Upper lobe of left lung (tissue), 4 donors: ENCODE measurements around the gene TROAP.
"Not testable (repeated sequence)": the region's sequence is repeated elsewhere in the genome, so short reads cannot be mapped to it uniquely, and the experiment has no call there.

Experiments
- EP300 ChIP-seq, 4 donors: sonication (generic); formaldehyde crosslinking; IDR thresholded peaks; one replicate each; pipeline ENCODE4 v1.5.1; 2017; ENCODE audit warnings: antibody characterized with exemption in 4 of 4, control low read depth in 2 of 4
- POLR2A ChIP-seq, 4 donors: fragments of 450-650 bp; IDR thresholded peaks; one replicate each; pipeline ENCODE4 v1.5.1; 2016 to 2017; ENCODE audit warnings: antibody characterized with exemption in 4 of 4, mild to moderate bottlenecking in 2 of 4
- POLR2AphosphoS5 ChIP-seq, 2 donors: sonication (generic); formaldehyde crosslinking; IDR thresholded peaks; one replicate each; pipeline ENCODE4 v1.5.1; 2017; ENCODE audit warnings: antibody characterized with exemption in 2 of 2
- TF ChIP-seq, protein P1 (sequence below), 6 experiments: fragments of 450-650 bp in 4 of 6; fragments of 200-600 bp in 2 of 6; sonication (generic) in 2 of 6; IDR thresholded peaks; one replicate each; pipeline ENCODE4 v1.5.1; 2016 to 2019; ENCODE audit warnings: antibody characterized with exemption in 6 of 6

DNA sequence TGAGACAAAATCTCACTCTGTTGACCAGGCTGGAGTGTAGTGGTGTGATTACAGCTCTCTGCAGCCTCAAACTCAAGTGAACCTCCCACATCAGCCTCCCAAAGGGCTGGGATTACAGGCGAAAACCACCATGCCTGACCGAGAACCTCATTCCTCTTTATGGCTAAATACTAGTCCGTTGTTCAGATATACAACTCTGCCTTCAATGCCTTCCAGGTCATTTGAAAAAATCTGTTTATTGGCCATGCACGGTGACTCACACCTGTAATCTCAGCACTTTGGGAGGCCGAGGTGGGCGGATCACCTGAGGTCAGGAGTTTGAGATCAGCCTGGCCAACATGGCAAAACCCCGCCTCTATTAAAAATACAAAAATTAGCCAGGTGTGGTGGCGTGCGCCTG, 57.1 kb downstream of the TROAP start:
- TF ChIP-seq, protein P1, sequence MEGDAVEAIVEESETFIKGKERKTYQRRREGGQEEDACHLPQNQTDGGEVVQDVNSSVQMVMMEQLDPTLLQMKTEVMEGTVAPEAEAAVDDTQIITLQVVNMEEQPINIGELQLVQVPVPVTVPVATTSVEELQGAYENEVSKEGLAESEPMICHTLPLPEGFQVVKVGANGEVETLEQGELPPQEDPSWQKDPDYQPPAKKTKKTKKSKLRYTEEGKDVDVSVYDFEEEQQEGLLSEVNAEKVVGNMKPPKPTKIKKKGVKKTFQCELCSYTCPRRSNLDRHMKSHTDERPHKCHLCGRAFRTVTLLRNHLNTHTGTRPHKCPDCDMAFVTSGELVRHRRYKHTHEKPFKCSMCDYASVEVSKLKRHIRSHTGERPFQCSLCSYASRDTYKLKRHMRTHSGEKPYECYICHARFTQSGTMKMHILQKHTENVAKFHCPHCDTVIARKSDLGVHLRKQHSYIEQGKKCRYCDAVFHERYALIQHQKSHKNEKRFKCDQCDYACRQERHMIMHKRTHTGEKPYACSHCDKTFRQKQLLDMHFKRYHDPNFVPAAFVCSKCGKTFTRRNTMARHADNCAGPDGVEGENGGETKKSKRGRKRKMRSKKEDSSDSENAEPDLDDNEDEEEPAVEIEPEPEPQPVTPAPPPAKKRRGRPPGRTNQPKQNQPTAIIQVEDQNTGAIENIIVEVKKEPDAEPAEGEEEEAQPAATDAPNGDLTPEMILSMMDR (IDR thresholded peaks at IDR 0.05) = not testable (repeated sequence)
- not testable (repeated sequence) for TF ChIP-seq POLR2AphosphoS5, POLR2A, EP300 (IDR thresholded peaks at IDR 0.05)
